HEK293 (cell line): ENCODE results near the gene DENND4B.

ENCODE experiments used
- CTCF ChIA-PET: fragments of 350-600 bp; formaldehyde crosslinking; extraction: SDS; loops from one replicate; lab custom pipeline; 2021; ENCODE audit warnings: antibody characterized with exemption; lab: Yijun Ruan, JAX
- POLR2A ChIA-PET: fragments of 300-600 bp; formaldehyde crosslinking; extraction: SDS; loops from one replicate; lab custom pipeline; 2020; ENCODE audit warnings: antibody characterized with exemption, inconsistent platforms; lab: Yijun Ruan, JAX
- H3K27ac ChIP-seq: fragments of 200-500 bp; sonication (Bioruptor generic); 2 replicates; pipeline ENCODE4 v1.5.1; 2014; ENCODE audit warnings: low read depth, low read length, control low read depth, inconsistent platforms; ENCODE audit errors: extremely low read depth
- H3K36me3 ChIP-seq, 2 experiments: fragments of 200-500 bp in 1 of 2; sonication (Bioruptor generic) in 1 of 2; 1 replicate in 1 of 2; 2 replicates in 1 of 2; pipeline ENCODE4 v1.5.1; 2014 to 2017; ENCODE audit warnings: inconsistent platforms in 2 of 2, low read length in 2 of 2; ENCODE audit not compliant: control insufficient read depth in 2 of 2, insufficient read depth in 1 of 2
- H3K4me1 ChIP-seq: fragments of 200-500 bp; sonication (Bioruptor generic); 2 replicates; pipeline ENCODE4 v1.5.1; 2014; ENCODE audit warnings: mild to moderate bottlenecking, low read length, inconsistent platforms; ENCODE audit not compliant: control insufficient read depth, insufficient read depth
- H3K4me3 ChIP-seq: 2 replicates; pipeline ENCODE4 v1.5.1; 2011; ENCODE audit warnings: low read depth, mild to moderate bottlenecking, control low read depth, low read length, moderate library complexity
- H3K9me3 ChIP-seq: fragments of 200-500 bp; sonication (Bioruptor generic); 2 replicates; pipeline ENCODE4 v1.5.1; 2014; ENCODE audit warnings: low read depth, low read length, inconsistent platforms; ENCODE audit not compliant: control insufficient read depth, insufficient read depth
- EGR2 ChIP-seq: fragments of 450-650 bp; formaldehyde crosslinking; IDR thresholded peaks from 2 replicates; pipeline ENCODE4 v1.5.1; 2016; ENCODE audit warnings: low read depth, missing biosample characterization, missing genetic modification characterization
- HIC1 ChIP-seq: fragments of 450-650 bp; formaldehyde crosslinking; IDR thresholded peaks from 2 replicates; pipeline ENCODE4 v1.5.1; 2016; ENCODE audit warnings: missing biosample characterization, missing genetic modification characterization
- HOXA7 ChIP-seq: sonication (generic); formaldehyde crosslinking; IDR thresholded peaks from 2 replicates; pipeline ENCODE4 v1.8.1; 2022; ENCODE audit warnings: missing genetic modification reagents, borderline replicate concordance
- KLF16 ChIP-seq: fragments of 450-650 bp; formaldehyde crosslinking; IDR thresholded peaks from 2 replicates; pipeline ENCODE4 v1.5.1; 2017; ENCODE audit warnings: missing biosample characterization, missing genetic modification characterization
- TCF7L2 ChIP-seq: IDR thresholded peaks from 2 replicates; pipeline ENCODE4 v1.6.1; 2011; ENCODE audit warnings: low read depth, mild to moderate bottlenecking, inconsistent platforms, low read length, moderate library complexity, borderline replicate concordance
- WT1 ChIP-seq: fragments of 450-650 bp; formaldehyde crosslinking; IDR thresholded peaks from 2 replicates; pipeline ENCODE4 v1.5.1; 2016; ENCODE audit warnings: missing biosample characterization, missing genetic modification characterization
- ZBTB1 ChIP-seq: fragments of 450-650 bp; formaldehyde crosslinking; IDR thresholded peaks from 2 replicates; pipeline ENCODE4 v1.5.1; 2016; ENCODE audit warnings: missing biosample characterization, missing genetic modification characterization
- ZFP37 ChIP-seq: fragments of 450-650 bp; formaldehyde crosslinking; IDR thresholded peaks from 2 replicates; pipeline ENCODE4 v1.5.1; 2016; ENCODE audit warnings: missing biosample characterization, missing genetic modification characterization
- ZNF10 ChIP-seq: fragments of 450-650 bp; formaldehyde crosslinking; IDR thresholded peaks from 2 replicates; pipeline ENCODE4 v1.5.1; 2017; ENCODE audit warnings: missing biosample characterization, missing genetic modification characterization
- ZNF114 ChIP-seq: fragments of 450-650 bp; formaldehyde crosslinking; IDR thresholded peaks from 2 replicates; pipeline ENCODE4 v1.5.0; 2017; ENCODE audit warnings: missing biosample characterization, missing genetic modification characterization
- ZNF221 ChIP-seq: fragments of 450-650 bp; formaldehyde crosslinking; IDR thresholded peaks from 2 replicates; pipeline ENCODE4 v1.5.1; 2017; ENCODE audit warnings: missing biosample characterization, missing genetic modification characterization, borderline replicate concordance
- ZNF266 ChIP-seq: fragments of 450-650 bp; formaldehyde crosslinking; IDR thresholded peaks from 2 replicates; pipeline ENCODE4 v1.5.1; 2016; ENCODE audit warnings: missing biosample characterization, missing genetic modification characterization, low read depth
- ZNF341 ChIP-seq: fragments of 450-650 bp; formaldehyde crosslinking; IDR thresholded peaks from 2 replicates; pipeline ENCODE4; 2016; ENCODE audit warnings: low read depth, missing biosample characterization, missing genetic modification characterization
- ZNF426 ChIP-seq: fragments of 450-650 bp; formaldehyde crosslinking; IDR thresholded peaks from 2 replicates; pipeline ENCODE4 v1.5.1; 2017; ENCODE audit warnings: missing biosample characterization, missing genetic modification characterization, mild to moderate bottlenecking, inconsistent platforms, moderate library complexity
- ZNF473 ChIP-seq: fragments of 450-650 bp; formaldehyde crosslinking; IDR thresholded peaks from 2 replicates; pipeline ENCODE4 v1.5.1; 2017; ENCODE audit warnings: missing biosample characterization, missing genetic modification characterization
- ZNF529 ChIP-seq: fragments of 450-650 bp; formaldehyde crosslinking; IDR thresholded peaks from 2 replicates; pipeline ENCODE4 v1.5.1; 2017; ENCODE audit warnings: missing genetic modification characterization, missing biosample characterization; ENCODE audit not compliant: insufficient replicate concordance
- ZNF561 ChIP-seq: fragments of 450-650 bp; IDR thresholded peaks from 2 replicates; pipeline ENCODE4 v1.5.1; 2018; ENCODE audit warnings: missing biosample characterization, missing genetic modification characterization, borderline replicate concordance
- ZNF654 ChIP-seq: fragments of 450-650 bp; formaldehyde crosslinking; IDR thresholded peaks from 2 replicates; pipeline ENCODE4 v1.5.1; 2016; ENCODE audit warnings: low read depth, missing biosample characterization, missing genetic modification characterization
- ZNF660 ChIP-seq: fragments of 450-650 bp; IDR thresholded peaks from 2 replicates; pipeline ENCODE4 v1.5.1; 2018; ENCODE audit warnings: missing biosample characterization, mild to moderate bottlenecking, missing genetic modification characterization
- ZNF701 ChIP-seq: fragments of 450-650 bp; formaldehyde crosslinking; IDR thresholded peaks from 2 replicates; pipeline ENCODE4 v1.5.1; 2016; ENCODE audit warnings: missing biosample characterization, missing genetic modification characterization
- ZSCAN23 ChIP-seq: fragments of 450-650 bp; formaldehyde crosslinking; IDR thresholded peaks from 2 replicates; pipeline ENCODE4 v1.5.1; 2016; ENCODE audit warnings: missing biosample characterization, missing genetic modification characterization
- ZXDB ChIP-seq: fragments of 450-650 bp; formaldehyde crosslinking; IDR thresholded peaks from 2 replicates; pipeline ENCODE4 v1.5.1; 2016; ENCODE audit warnings: missing biosample characterization, missing genetic modification characterization
- TF ChIP-seq, protein P1 (sequence below): fragments of 450-650 bp; formaldehyde crosslinking; IDR thresholded peaks from 2 replicates; pipeline ENCODE4 v1.5.0; 2017; ENCODE audit warnings: missing biosample characterization, missing genetic modification characterization, borderline replicate concordance
- TF ChIP-seq, protein P2 (sequence below): fragments of 450-650 bp; formaldehyde crosslinking; optimal IDR thresholded peaks from 2 replicates; pipeline ENCODE3; 2016; ENCODE audit warnings: missing biosample characterization, mild to moderate bottlenecking, missing genetic modification characterization
- TF ChIP-seq, protein P3 (sequence below): fragments of 450-650 bp; formaldehyde crosslinking; conservative IDR thresholded peaks from 2 replicates; pipeline ENCODE4 v1.5.1; 2016; ENCODE audit warnings: low read depth, missing biosample characterization, missing genetic modification characterization

The DENND4B gene

GRCh38 chr1:153958111-153958960 is 11.8 kb upstream of the DENND4B start, which contains the start of gene CRTC2 (continued):
- TF ChIP-seq ZNF341 (tag by site-specific recombination), result peak; percentile 95
- TF ChIP-seq ZNF10, result peak; percentile 72
- TF ChIP-seq KLF16 (tag by site-specific recombination), result peak; percentile 91
- TF ChIP-seq HIC1 (tag by site-specific recombination), result peak; percentile 32; the same call in 1 of the 2 replicates
- TF ChIP-seq EGR2 (tag by site-specific recombination), result peak; percentile 92
- TF ChIP-seq ZSCAN23 (tag by site-specific recombination), result 0 out of 2 replicates have a peak, but pooled peaks have one; percentile 60
- TF ChIP-seq ZNF660 (tag by site-specific recombination), result peak; percentile 56; the same call in 1 of the 2 replicates
- no peak for TF ChIP-seq TCF7L2
- TF ChIP-seq ZNF221 (tag by site-specific recombination), result no peak
- TF ChIP-seq ZNF561 (tag by site-specific recombination), result peak; percentile 76; the same call in 1 of the 2 replicates
- no peak for TF ChIP-seq ZNF701 (tag by site-specific recombination)
- TF ChIP-seq WT1 (tag by site-specific recombination), result peak; percentile 95
- TF ChIP-seq, protein P1, sequence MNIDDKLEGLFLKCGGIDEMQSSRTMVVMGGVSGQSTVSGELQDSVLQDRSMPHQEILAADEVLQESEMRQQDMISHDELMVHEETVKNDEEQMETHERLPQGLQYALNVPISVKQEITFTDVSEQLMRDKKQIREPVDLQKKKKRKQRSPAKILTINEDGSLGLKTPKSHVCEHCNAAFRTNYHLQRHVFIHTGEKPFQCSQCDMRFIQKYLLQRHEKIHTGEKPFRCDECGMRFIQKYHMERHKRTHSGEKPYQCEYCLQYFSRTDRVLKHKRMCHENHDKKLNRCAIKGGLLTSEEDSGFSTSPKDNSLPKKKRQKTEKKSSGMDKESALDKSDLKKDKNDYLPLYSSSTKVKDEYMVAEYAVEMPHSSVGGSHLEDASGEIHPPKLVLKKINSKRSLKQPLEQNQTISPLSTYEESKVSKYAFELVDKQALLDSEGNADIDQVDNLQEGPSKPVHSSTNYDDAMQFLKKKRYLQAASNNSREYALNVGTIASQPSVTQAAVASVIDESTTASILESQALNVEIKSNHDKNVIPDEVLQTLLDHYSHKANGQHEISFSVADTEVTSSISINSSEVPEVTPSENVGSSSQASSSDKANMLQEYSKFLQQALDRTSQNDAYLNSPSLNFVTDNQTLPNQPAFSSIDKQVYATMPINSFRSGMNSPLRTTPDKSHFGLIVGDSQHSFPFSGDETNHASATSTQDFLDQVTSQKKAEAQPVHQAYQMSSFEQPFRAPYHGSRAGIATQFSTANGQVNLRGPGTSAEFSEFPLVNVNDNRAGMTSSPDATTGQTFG (tag by site-specific recombination), result no peak
- TF ChIP-seq ZFP37 (tag by site-specific recombination), result peak; percentile 96
- no peak for TF ChIP-seq ZNF654 (tag by site-specific recombination)
- TF ChIP-seq ZNF473 (tag by site-specific recombination), result no peak
- TF ChIP-seq ZNF426 (tag by site-specific recombination), result no peak
- peak; percentile 89 for TF ChIP-seq ZXDB
- TF ChIP-seq, protein P2, sequence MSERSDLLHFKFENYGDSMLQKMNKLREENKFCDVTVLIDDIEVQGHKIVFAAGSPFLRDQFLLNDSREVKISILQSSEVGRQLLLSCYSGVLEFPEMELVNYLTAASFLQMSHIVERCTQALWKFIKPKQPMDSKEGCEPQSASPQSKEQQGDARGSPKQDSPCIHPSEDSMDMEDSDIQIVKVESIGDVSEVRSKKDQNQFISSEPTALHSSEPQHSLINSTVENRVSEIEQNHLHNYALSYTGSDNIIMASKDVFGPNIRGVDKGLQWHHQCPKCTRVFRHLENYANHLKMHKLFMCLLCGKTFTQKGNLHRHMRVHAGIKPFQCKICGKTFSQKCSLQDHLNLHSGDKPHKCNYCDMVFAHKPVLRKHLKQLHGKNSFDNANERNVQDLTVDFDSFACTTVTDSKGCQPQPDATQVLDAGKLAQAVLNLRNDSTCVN (tag by site-specific recombination), result peak; percentile 91

- ChIA-PET POLR2A (interaction anchor here (1.5 to 2.0 kb wide), 6 partner anchors 9 to 33 kb away, joined by 5 to 32 read pairs (median 13); partner anchors contain the start of genes CREB3L4, DENND4B, JTB and RPS27), CTCF (interaction anchor here (0.6 to 1.4 kb wide), 3 partner anchors 13 to 796 kb away, joined by 3 to 4 read pairs (median 4); partner anchors contain the start of gene RAB13)
- Histone ChIP-seq H3K9me3 (no peaks in the 10 kb centered on the region), H3K36me3 (peaks cover 0 to 58% of the 10 kb centered on the region in 2 experiments; a peak in 2 of 3 replicates), H3K4me1 (peaks cover 13% of the 10 kb centered on the region; the same call in 1 of the 2 replicates), H3K27ac (peak overlapping the region; percentile 90), H3K4me3 (peak overlapping the region; percentile 89)
- TF ChIP-seq ZXDB (no peak), ZNF529 (no peak), ZBTB1 (tag by site-specific recombination) (no peak), HOXA7 (CRISPR knock-in tag) (no peak), ZNF266 (no peak), ZNF114 (tag by site-specific recombination) (no peak)
- TF ChIP-seq, protein P2 (tag by site-specific recombination), result no peak
- TF ChIP-seq, protein P3, sequence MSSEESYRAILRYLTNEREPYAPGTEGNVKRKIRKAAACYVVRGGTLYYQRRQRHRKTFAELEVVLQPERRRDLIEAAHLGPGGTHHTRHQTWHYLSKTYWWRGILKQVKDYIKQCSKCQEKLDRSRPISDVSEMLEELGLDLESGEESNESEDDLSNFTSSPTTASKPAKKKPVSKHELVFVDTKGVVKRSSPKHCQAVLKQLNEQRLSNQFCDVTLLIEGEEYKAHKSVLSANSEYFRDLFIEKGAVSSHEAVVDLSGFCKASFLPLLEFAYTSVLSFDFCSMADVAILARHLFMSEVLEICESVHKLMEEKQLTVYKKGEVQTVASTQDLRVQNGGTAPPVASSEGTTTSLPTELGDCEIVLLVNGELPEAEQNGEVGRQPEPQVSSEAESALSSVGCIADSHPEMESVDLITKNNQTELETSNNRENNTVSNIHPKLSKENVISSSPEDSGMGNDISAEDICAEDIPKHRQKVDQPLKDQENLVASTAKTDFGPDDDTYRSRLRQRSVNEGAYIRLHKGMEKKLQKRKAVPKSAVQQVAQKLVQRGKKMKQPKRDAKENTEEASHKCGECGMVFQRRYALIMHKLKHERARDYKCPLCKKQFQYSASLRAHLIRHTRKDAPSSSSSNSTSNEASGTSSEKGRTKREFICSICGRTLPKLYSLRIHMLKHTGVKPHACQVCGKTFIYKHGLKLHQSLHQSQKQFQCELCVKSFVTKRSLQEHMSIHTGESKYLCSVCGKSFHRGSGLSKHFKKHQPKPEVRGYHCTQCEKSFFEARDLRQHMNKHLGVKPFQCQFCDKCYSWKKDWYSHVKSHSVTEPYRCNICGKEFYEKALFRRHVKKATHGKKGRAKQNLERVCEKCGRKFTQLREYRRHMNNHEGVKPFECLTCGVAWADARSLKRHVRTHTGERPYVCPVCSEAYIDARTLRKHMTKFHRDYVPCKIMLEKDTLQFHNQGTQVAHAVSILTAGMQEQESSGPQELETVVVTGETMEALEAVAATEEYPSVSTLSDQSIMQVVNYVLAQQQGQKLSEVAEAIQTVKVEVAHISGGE, result peak; percentile 67
Observed at GRCh38 chr1:153957744-153958110, 11.2 kb upstream of the DENND4B start.
